GM12865 (cell line): ENCODE data around the gene RPS6KA3.
"Not testable (repeated sequence)": the region's sequence is repeated elsewhere in the genome, so short reads cannot be mapped to it uniquely, and the experiment has no call there.

ENCODE experiments used
- DNase-seq: peaks from one replicate; pipeline ENCODE4 v3.0.0; 2010; ENCODE audit warnings: low read depth
- H3K4me3 ChIP-seq: 2 replicates; pipeline ENCODE4 v1.5.1; 2011; ENCODE audit warnings: mild to moderate bottlenecking, low read depth, low read length, control low read depth
- CTCF ChIP-seq: IDR thresholded peaks from 2 replicates; pipeline ENCODE4 v1.5.1; 2011; ENCODE audit warnings: low read length, control low read depth, low read depth, inconsistent platforms; ENCODE audit not compliant: insufficient read depth; ENCODE audit errors: missing control alignments

Gene RPS6KA3

GRCh38 chrX:20129547-20129946 is 137.2 kb downstream of the RPS6KA3 start:
- H3K4me3 ChIP-seq: no peak overlapping the region
- TF ChIP-seq CTCF: no peak
- no peak for DNase-seq

- DNase-seq: no peak
- H3K4me3 ChIP-seq: no peak overlapping the region
- TF ChIP-seq CTCF: no peak
Measured at GRCh38 chrX:20128670-20129069, 138.0 kb downstream of the RPS6KA3 start.

GRCh38 chrX:20127440-20127839 is 139.3 kb downstream of the RPS6KA3 start:
- H3K4me3 ChIP-seq, DNase-seq: not testable (repeated sequence)

- H3K4me3 ChIP-seq, DNase-seq: not testable (repeated sequence)
Measured at GRCh38 chrX:20126833-20127232, 139.9 kb downstream of the RPS6KA3 start.

DNA sequence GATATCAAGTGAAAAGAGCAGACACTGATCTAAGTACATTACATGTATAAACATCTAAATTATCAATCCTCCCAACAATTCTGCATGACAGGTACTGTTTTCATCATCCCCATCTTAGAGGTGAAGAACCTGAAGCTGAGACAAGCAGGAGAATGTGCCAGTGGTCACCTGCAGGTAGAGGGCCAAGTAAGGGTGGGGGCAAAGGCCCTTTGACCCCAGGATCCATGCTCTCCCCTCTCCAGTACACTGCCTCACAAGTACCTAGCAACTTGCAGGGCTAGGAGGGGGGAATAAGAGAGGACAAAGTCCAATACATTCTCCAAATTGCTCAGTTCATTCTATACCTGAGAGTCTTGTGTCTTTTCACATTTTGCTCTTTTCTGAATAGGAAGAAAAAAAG is 141.7 kb downstream of the RPS6KA3 start:
- no peak overlapping the region for H3K4me3 ChIP-seq
- no peak for TF ChIP-seq CTCF

GRCh38 chrX:20118065-20118824 is 148.5 kb downstream of the RPS6KA3 start:
- no peak overlapping the region for H3K4me3 ChIP-seq
- DNase-seq: no peak
- no peak for TF ChIP-seq CTCF

More for the DNA sequence above, 141.7 kb downstream of the RPS6KA3 start:
- DNase-seq: no peak

GRCh38 chrX:20116577-20117240 is 150.0 kb downstream of the RPS6KA3 start, which contains the start of gene MAP7D2:
TSS of gene MAP7D2 (minus strand) at chrX:20116907. CDS start at chrX:20116879, 28 bp downstream.
- no peak for TF ChIP-seq CTCF
- no peak within 1 kb of the TSS for H3K4me3 ChIP-seq
- DNase-seq: no peak
